AG09309 (cell line): ENCODE measurements around the gene NCKAP1.

ENCODE experiments used
- DNase-seq: peaks from one replicate; pipeline ENCODE4 v3.0.0-alpha.2; 2010; ENCODE audit warnings: low read depth
- H3K4me3 ChIP-seq: 2 replicates; pipeline ENCODE4 v1.5.1; 2011; ENCODE audit warnings: mild to moderate bottlenecking, low read depth, low read length, moderate library complexity; ENCODE audit not compliant: control insufficient read depth
- TF ChIP-seq, protein P1 (sequence below): IDR thresholded peaks from 2 replicates; pipeline ENCODE4 v1.5.1; 2011; ENCODE audit warnings: mild to moderate bottlenecking, low read depth, low read length, inconsistent platforms; ENCODE audit not compliant: insufficient read depth, control insufficient read depth; ENCODE audit errors: missing control alignments

The NCKAP1 gene, protein sequence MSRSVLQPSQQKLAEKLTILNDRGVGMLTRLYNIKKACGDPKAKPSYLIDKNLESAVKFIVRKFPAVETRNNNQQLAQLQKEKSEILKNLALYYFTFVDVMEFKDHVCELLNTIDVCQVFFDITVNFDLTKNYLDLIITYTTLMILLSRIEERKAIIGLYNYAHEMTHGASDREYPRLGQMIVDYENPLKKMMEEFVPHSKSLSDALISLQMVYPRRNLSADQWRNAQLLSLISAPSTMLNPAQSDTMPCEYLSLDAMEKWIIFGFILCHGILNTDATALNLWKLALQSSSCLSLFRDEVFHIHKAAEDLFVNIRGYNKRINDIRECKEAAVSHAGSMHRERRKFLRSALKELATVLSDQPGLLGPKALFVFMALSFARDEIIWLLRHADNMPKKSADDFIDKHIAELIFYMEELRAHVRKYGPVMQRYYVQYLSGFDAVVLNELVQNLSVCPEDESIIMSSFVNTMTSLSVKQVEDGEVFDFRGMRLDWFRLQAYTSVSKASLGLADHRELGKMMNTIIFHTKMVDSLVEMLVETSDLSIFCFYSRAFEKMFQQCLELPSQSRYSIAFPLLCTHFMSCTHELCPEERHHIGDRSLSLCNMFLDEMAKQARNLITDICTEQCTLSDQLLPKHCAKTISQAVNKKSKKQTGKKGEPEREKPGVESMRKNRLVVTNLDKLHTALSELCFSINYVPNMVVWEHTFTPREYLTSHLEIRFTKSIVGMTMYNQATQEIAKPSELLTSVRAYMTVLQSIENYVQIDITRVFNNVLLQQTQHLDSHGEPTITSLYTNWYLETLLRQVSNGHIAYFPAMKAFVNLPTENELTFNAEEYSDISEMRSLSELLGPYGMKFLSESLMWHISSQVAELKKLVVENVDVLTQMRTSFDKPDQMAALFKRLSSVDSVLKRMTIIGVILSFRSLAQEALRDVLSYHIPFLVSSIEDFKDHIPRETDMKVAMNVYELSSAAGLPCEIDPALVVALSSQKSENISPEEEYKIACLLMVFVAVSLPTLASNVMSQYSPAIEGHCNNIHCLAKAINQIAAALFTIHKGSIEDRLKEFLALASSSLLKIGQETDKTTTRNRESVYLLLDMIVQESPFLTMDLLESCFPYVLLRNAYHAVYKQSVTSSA

DNA sequence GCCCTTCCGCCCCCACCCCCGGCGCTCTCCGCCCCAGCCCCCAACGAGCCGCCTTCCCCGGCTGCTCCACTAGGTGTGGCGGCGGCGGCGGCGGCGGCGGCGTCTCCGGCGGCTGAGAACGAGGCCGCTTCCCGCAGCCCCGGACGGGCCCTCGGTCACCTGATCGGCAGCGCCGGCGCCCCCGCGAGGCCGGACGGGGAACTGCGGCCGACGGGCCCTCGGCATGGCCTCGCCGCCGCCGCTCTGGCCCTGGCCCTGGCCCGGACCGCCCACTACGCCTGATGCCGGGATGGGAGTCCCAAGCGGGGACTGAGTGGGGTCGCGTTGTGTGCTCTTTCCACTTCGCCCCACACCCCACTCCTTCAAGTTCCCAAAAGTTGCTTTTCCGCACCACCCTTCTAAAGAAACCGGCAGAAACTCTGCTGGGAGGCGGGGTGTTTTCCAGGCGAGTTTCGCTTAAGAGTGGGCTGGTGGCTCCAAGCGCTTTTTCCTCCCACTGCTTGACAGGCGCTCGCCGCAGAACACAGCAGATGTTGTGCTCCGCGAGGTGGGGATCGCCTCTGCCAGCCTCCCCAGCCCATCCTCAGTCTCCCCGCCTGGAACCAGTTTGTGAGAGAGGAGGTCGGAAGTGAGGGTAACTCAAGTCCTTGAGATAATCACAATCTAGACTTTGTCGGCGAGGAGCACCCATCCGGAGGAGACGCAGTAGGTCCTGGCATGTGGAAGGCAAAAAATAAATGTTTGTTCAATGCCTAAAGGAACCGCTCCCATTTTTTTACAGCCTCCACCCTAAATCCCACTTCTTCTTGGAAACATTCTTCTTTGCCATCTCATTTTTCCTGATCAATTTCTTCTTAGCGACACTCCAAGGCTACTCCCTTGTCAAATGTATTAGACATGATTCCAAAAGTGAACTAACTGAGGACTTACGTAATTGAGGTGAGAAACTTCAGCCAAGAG, at the start of gene NCKAP1:
Gene NCKAP1 (minus strand): TSS at position 117 of the 960 bp plus-strand sequence. CDS start 358 bp downstream, outside the sequence.
- DNase-seq, result no peak
- TF ChIP-seq, protein P1, sequence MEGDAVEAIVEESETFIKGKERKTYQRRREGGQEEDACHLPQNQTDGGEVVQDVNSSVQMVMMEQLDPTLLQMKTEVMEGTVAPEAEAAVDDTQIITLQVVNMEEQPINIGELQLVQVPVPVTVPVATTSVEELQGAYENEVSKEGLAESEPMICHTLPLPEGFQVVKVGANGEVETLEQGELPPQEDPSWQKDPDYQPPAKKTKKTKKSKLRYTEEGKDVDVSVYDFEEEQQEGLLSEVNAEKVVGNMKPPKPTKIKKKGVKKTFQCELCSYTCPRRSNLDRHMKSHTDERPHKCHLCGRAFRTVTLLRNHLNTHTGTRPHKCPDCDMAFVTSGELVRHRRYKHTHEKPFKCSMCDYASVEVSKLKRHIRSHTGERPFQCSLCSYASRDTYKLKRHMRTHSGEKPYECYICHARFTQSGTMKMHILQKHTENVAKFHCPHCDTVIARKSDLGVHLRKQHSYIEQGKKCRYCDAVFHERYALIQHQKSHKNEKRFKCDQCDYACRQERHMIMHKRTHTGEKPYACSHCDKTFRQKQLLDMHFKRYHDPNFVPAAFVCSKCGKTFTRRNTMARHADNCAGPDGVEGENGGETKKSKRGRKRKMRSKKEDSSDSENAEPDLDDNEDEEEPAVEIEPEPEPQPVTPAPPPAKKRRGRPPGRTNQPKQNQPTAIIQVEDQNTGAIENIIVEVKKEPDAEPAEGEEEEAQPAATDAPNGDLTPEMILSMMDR, result peak; percentile 53
- peak within 1 kb of the TSS; percentile 76 for H3K4me3 ChIP-seq

DNA sequence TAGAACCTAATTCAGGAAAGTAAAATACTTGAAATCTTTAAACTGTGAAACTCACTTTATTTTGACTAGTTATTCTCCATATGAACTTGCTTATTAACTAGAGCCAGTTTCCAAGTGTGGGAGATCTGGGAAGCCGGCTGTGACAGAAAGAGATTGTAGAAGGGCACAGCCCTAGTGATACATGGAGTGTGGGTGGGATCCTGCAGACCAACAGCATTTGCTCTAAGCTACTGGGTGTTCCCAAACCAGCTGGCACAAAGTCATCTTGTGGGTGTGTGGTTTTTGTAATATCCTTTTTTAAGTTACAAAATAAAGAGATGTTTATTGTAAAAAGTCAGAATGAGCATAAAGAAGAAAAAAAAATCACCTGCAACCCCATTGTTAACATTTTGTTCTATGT, 43.7 kb upstream of the NCKAP1 start:
- TF ChIP-seq, protein P1, result no peak
- no peak overlapping the region for H3K4me3 ChIP-seq
- no peak for DNase-seq

DNA sequence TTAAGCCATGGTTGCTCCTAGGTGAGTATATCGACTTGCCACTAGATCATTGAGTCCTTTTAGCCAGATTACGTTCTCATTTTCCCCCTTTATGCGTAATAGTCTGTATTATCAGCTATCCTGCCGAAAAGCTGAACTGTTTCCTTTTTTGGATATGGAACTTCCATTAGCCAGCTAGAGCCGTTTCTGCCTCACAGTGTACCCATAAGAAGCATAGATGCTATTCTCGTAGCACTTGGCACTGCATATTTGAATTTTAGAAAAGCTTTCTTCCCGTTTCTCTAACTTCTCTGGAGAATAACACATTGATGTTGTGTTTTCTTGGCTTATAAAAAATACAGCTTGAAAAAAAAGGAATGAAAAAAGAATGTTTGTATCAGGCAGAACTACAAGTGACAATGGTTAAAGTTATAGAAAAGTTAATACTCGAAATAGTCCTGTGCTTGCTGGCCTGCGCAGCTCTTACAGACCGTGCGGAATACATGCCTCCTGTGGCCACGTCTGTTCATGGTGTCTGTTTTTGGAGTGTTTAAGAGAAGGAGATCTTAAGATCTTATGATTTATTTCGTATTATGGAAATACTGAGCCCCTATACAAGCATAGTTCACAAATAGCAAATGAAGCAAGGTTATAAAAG, 41.0 kb upstream of the NCKAP1 start:
- TF ChIP-seq, protein P1, result no peak
- H3K4me3 ChIP-seq, result peak overlapping the region; percentile 55
- no peak for DNase-seq

DNA sequence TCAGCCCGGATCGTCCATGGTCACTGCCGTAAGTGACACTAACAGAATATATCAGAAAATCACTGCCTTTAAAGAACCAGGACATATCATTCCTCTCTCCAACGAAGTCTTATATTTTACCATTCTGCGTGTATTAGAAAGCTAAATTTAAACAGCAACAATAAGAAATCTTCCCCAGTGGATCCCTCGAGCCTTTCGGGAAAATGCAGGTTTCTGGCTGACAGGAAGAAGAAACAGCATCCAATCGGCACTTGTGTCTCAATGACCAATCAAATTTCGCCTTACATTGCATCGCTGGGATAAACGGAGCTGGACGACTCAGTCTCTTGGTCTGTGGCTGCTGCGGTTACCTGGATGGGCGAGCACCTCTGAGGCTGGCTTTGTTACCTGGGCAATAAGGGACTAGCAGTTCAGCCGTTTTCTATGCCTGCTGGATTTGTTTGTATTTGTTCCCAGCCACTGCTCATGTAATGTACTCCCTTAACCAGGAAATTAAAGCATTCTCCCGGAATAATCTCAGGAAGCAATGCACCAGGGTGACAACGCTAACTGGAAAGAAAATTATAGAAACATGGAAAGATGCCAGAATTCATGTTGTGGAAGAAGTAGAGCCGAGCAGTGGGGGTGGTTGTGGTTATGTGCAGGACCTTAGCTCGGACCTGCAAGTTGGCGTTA, 40.3 kb upstream of the NCKAP1 start, which contains the start of gene DUSP19:
Gene DUSP19 (plus strand): TSS at position 284 of the 675 bp plus-strand sequence. CDS start 187 bp downstream, at position 471.
- DNase-seq, result peak; percentile 66
- H3K4me3 ChIP-seq, result peak within 1 kb of the TSS; percentile 55
- TF ChIP-seq, protein P1, result no peak

DNA sequence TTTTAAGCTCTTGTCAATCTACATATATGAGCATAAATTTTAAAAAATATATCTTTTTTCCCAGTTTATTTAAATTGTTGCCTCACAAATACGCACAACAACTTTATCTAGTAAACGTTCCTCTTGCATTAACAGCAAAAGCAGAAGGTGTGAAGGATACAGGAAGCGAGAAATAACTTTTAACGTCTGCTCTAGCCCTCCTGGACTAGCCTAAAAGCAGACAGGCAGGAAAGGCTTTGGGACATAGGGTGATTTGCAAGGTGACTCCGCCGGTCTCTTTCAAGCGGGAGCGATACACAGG, 39.9 kb upstream of the NCKAP1 start:
- H3K4me3 ChIP-seq, result peak overlapping the region; percentile 55
- DNase-seq, result no peak
- TF ChIP-seq, protein P1, result no peak
